HCT116 (cell line): ENCODE data around the gene ACP6. TPM values are rescaled to one million over a fixed set of nuclear protein-coding genes. Genes with fewer than 3 reads are reported as not detected.

Experiments
- ATAC-seq: fragments of 200-7000 bp; cut with Tn5 transposase; 2 replicates; pipeline ENCODE4 v1.9.1; 2020; ENCODE audit warnings: mild to moderate bottlenecking, moderate library complexity
- BruUV-seq: library from RNA; stranded (reverse); fragments of 400-500 nt; replicated peaks from 2 replicates; lab custom pipeline; 2021; lab: Mats Ljungman, UMichigan
- CTCF ChIA-PET: fragments of 300-600 bp; sonication (Branson Sonifier 250); formaldehyde crosslinking; loops from one replicate; lab custom pipeline; 2021; ENCODE audit warnings: antibody characterized with exemption; lab: Charles Lee
- POLR2A ChIA-PET: fragments of 300-600, 350-600 bp; sonication (Branson Sonifier 250); formaldehyde crosslinking; loops from one replicate; lab custom pipeline; 2021; ENCODE audit warnings: antibody characterized with exemption; lab: Charles Lee
- RAD21 ChIA-PET, 2 experiments: fragments of 300-600 bp; sonication (Branson Sonifier 250); formaldehyde crosslinking; loops; one replicate each; lab custom pipeline; 2023; ENCODE audit warnings: low total read pairs in 2 of 2; ENCODE audit not compliant: uncharacterized antibody in 2 of 2, unreplicated experiment in 2 of 2, low non-redundant PET in 1 of 2; lab: Charles Lee
- DNase-seq: peaks from one replicate; pipeline ENCODE4 v3.0.0-alpha.2; 2010; ENCODE audit warnings: low read depth, low spot score
- H2AFZ ChIP-seq: fragments of 200-600 bp; shearing (Covaris generic), sonication (generic); 2 replicates; pipeline ENCODE4 v1.6.1; 2017; ENCODE audit warnings: low read depth, mixed run types, mixed read lengths, antibody characterized with exemption, low read length; ENCODE audit not compliant: poor library complexity, severe bottlenecking
- H3K27ac ChIP-seq: 2 replicates; pipeline ENCODE4 v1.5.1; 2012; ENCODE audit warnings: low read depth, low read length
- H3K27me3 ChIP-seq: fragments of 200-600 bp; sonication (generic); 2 replicates; pipeline ENCODE4 v1.6.1; 2016; ENCODE audit warnings: mixed run types, low read length, mixed read lengths; ENCODE audit not compliant: insufficient read depth
- H3K36me3 ChIP-seq, 2 experiments: fragments of 200-500 bp in 1 of 2; fragments of 200-600 bp in 1 of 2; sonication (Bioruptor generic) in 1 of 2; sonication (generic) in 1 of 2; 2 replicates each; pipeline versions ENCODE4 v1.5.1 to v1.6.1; 2014 to 2016; ENCODE audit warnings: low read length in 2 of 2, inconsistent platforms in 1 of 2, mixed read lengths in 1 of 2, mixed run types in 1 of 2; ENCODE audit not compliant: insufficient read depth in 2 of 2, control insufficient read depth in 1 of 2
- H3K4me1 ChIP-seq, 2 experiments: fragments of 200-600 bp in 1 of 2; sonication (generic) in 1 of 2; 2 replicates each; pipeline versions ENCODE4 v1.5.1 to v1.6.1; 2012 to 2017; ENCODE audit warnings: low read length in 2 of 2, inconsistent platforms in 1 of 2, mild to moderate bottlenecking in 1 of 2, mixed read lengths in 1 of 2, mixed run types in 1 of 2, moderate library complexity in 1 of 2; ENCODE audit not compliant: insufficient read depth in 2 of 2, control insufficient read depth in 1 of 2
- H3K4me2 ChIP-seq: fragments of 200-600 bp; sonication (generic); 2 replicates; pipeline ENCODE4 v1.6.1; 2017; ENCODE audit warnings: mixed run types, low read length, mixed read lengths
- H3K4me3 ChIP-seq, 2 experiments: fragments of 200-600 bp in 1 of 2; sonication (generic) in 1 of 2; replicated peaks in 1 of 2; 2 replicates each; pipeline ENCODE4 v1.5.1; 2011 to 2016; ENCODE audit warnings: low read length in 2 of 2, control low read depth in 1 of 2, low read depth in 1 of 2, mild to moderate bottlenecking in 1 of 2, mixed read lengths in 1 of 2, mixed run types in 1 of 2
- H3K79me2 ChIP-seq: fragments of 200-600 bp; sonication (generic); 2 replicates; pipeline ENCODE4 v1.6.1; 2017; ENCODE audit warnings: mild to moderate bottlenecking, mixed run types, low read length, moderate library complexity, mixed read lengths; ENCODE audit not compliant: insufficient read depth
- H3K9ac ChIP-seq: fragments of 200-600 bp; sonication (generic); 2 replicates; pipeline ENCODE4 v1.6.1; 2016; ENCODE audit warnings: low read length, mixed read lengths
- H3K9me2 ChIP-seq: fragments of 200-600 bp; sonication (generic), shearing (Covaris generic); 2 replicates; pipeline ENCODE4 v1.6.1; 2017; ENCODE audit warnings: mixed run types, mild to moderate bottlenecking, moderate library complexity; ENCODE audit not compliant: insufficient read depth
- H3K9me3 ChIP-seq, 2 experiments: fragments of 200-500 bp in 1 of 2; fragments of 200-600 bp in 1 of 2; sonication (Bioruptor generic) in 1 of 2; sonication (generic) in 1 of 2; 2 replicates each; pipeline ENCODE4 v1.6.1; 2014 to 2017; ENCODE audit warnings: low read length in 2 of 2, mixed read lengths in 2 of 2, inconsistent platforms in 1 of 2, low read depth in 1 of 2, mild to moderate bottlenecking in 1 of 2, mixed run types in 1 of 2, moderate library complexity in 1 of 2; ENCODE audit not compliant: control insufficient read depth in 1 of 2, insufficient read depth in 1 of 2
- H4K20me1 ChIP-seq: fragments of 200-600 bp; sonication (generic), shearing (Covaris generic); 2 replicates; pipeline ENCODE4 v1.6.1; 2017; ENCODE audit warnings: mixed run types, mild to moderate bottlenecking, moderate library complexity; ENCODE audit not compliant: insufficient read depth
- CBX3 ChIP-seq: IDR thresholded peaks from 2 replicates; pipeline ENCODE4 v1.6.1; 2012; ENCODE audit warnings: low read depth
- CEBPB ChIP-seq: IDR thresholded peaks from 2 replicates; pipeline ENCODE4 v1.6.1; 2012; ENCODE audit warnings: low read depth
- EZH2 ChIP-seq: fragments of 200-600 bp; sonication (generic); IDR thresholded peaks from 2 replicates; pipeline ENCODE4 v1.6.1; 2017; ENCODE audit warnings: antibody characterized with exemption, mixed run types
- EZH2phosphoT487 ChIP-seq: fragments of 200-600 bp; IDR thresholded peaks from 2 replicates; pipeline ENCODE4 v1.6.1; 2018; ENCODE audit warnings: antibody characterized with exemption, borderline replicate concordance
- FOSL1 ChIP-seq: IDR thresholded peaks from 2 replicates; pipeline ENCODE4 v1.6.1; 2012; ENCODE audit warnings: low read depth
- POLR2A ChIP-seq: IDR thresholded peaks from 2 replicates; pipeline ENCODE4 v1.7.0; 2011; ENCODE audit warnings: borderline replicate concordance; ENCODE audit not compliant: insufficient read depth, insufficient read length; ENCODE audit errors: extremely low read depth
- REST ChIP-seq: IDR thresholded peaks from 2 replicates; pipeline ENCODE4 v1.6.1; 2012; ENCODE audit warnings: low read depth
- SRF ChIP-seq: IDR thresholded peaks from 2 replicates; pipeline ENCODE4 v1.6.1; 2012; ENCODE audit warnings: low read depth
- ZNF274 ChIP-seq: fragments of 200-500 bp; sonication (Bioruptor generic); IDR thresholded peaks from 2 replicates; pipeline ENCODE4 v1.6.1; 2014; ENCODE audit warnings: mild to moderate bottlenecking, low read depth, low read length, inconsistent platforms
- intact Hi-C: fragments of 100-400 bp; cut with micrococcal nuclease; formaldehyde crosslinking; loops from 2 replicates; pipeline ENCODE4 v1.10.0; 2022
- total RNA-seq: library from RNA; stranded (reverse); gene quantifications from one replicate; pipeline ENCODE4 v1.2.1, GENCODE V29; 2021; ENCODE audit not compliant: unreplicated experiment
- TF ChIP-seq, protein P1 (sequence below): IDR thresholded peaks from 2 replicates; pipeline ENCODE4 v1.6.1; 2011; ENCODE audit warnings: mild to moderate bottlenecking, low read length, moderate library complexity; ENCODE audit not compliant: insufficient replicate concordance; ENCODE audit errors: extremely low read depth
- TF ChIP-seq, protein P2 (sequence below), 3 experiments: fragments of 200-600 bp in 1 of 3; sonication (generic) in 1 of 3; IDR thresholded peaks in 2 of 3; conservative IDR thresholded peaks in 1 of 3; 2 replicates each; pipeline ENCODE4 v1.5.1; 2012 to 2017; ENCODE audit warnings: low read depth in 2 of 3, low read length in 2 of 3, antibody characterized with exemption in 1 of 3, borderline replicate concordance in 1 of 3, control low read depth in 1 of 3, mild to moderate bottlenecking in 1 of 3, mixed read lengths in 1 of 3, mixed run types in 1 of 3, moderate library complexity in 1 of 3; ENCODE audit not compliant: insufficient read depth in 1 of 3

Gene ACP6
- total RNA-seq, 1 experiment from 2014 or later = 26.4 TPM

GRCh38 chr1:147624011-147624410 lies 46.3 kb downstream of the ACP6 start:
- Histone ChIP-seq H3K9me3 (no peaks in the 10 kb centered on the region), H4K20me1 (no peaks in the 10 kb centered on the region), H3K36me3 (peaks cover 7 to 21% of the 10 kb centered on the region in 2 experiments; a peak in 3 of 4 replicates), H2AFZ (no peak overlapping the region), H3K4me2 (no peak overlapping the region), H3K79me2 (no peaks in the 10 kb centered on the region), H3K27me3 (no peaks in the 10 kb centered on the region), H3K9me2 (no peaks in the 10 kb centered on the region), H3K27ac (no peak overlapping the region), H3K4me1 (no peaks in the 10 kb centered on the region), H3K4me3 (no peak overlapping the region), H3K9ac (no peak overlapping the region)
- no TSS peak for BruUV-seq
- no peak for DNase-seq
- TF ChIP-seq CEBPB (no peak), EZH2 (no peak), CBX3 (no peak), SRF (no peak), REST (no peak), ZNF274 (no peak), EZH2phosphoT487 (no peak), POLR2A (no peak), FOSL1 (no peak)
- TF ChIP-seq, protein P1, sequence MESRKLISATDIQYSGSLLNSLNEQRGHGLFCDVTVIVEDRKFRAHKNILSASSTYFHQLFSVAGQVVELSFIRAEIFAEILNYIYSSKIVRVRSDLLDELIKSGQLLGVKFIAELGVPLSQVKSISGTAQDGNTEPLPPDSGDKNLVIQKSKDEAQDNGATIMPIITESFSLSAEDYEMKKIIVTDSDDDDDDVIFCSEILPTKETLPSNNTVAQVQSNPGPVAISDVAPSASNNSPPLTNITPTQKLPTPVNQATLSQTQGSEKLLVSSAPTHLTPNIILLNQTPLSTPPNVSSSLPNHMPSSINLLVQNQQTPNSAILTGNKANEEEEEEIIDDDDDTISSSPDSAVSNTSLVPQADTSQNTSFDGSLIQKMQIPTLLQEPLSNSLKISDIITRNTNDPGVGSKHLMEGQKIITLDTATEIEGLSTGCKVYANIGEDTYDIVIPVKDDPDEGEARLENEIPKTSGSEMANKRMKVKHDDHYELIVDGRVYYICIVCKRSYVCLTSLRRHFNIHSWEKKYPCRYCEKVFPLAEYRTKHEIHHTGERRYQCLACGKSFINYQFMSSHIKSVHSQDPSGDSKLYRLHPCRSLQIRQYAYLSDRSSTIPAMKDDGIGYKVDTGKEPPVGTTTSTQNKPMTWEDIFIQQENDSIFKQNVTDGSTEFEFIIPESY = no peak
- TF ChIP-seq, protein P2, sequence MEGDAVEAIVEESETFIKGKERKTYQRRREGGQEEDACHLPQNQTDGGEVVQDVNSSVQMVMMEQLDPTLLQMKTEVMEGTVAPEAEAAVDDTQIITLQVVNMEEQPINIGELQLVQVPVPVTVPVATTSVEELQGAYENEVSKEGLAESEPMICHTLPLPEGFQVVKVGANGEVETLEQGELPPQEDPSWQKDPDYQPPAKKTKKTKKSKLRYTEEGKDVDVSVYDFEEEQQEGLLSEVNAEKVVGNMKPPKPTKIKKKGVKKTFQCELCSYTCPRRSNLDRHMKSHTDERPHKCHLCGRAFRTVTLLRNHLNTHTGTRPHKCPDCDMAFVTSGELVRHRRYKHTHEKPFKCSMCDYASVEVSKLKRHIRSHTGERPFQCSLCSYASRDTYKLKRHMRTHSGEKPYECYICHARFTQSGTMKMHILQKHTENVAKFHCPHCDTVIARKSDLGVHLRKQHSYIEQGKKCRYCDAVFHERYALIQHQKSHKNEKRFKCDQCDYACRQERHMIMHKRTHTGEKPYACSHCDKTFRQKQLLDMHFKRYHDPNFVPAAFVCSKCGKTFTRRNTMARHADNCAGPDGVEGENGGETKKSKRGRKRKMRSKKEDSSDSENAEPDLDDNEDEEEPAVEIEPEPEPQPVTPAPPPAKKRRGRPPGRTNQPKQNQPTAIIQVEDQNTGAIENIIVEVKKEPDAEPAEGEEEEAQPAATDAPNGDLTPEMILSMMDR (IDR thresholded peaks at IDR 0.05 in 2 of 3, conservative IDR thresholded peaks at IDR 0.05 in 1 of 3; ENCODE audit: borderline replicate concordance in 1 of 3, insufficient read depth in 1 of 3, low read depth in 2 of 3, low read length in 2 of 3) = no peak
- RAD21 ChIA-PET = no interaction called here
- POLR2A ChIA-PET = no interaction called here
- intact Hi-C loops = no loop called here
- ATAC-seq = no peak
- CTCF ChIA-PET = no interaction called here
